HG03469 (cell line): Measurements from ENCODE around the gene BBS9.

Source experiments
- ATAC-seq: cut with Tn5 transposase; IDR thresholded peaks from one replicate; pipeline ENCODE4 v1.9.1; 2021; ENCODE audit warnings: mild to moderate bottlenecking, moderate library complexity, moderate number of reproducible peaks; ENCODE audit not compliant: unreplicated experiment

The BBS9 gene

DNA sequence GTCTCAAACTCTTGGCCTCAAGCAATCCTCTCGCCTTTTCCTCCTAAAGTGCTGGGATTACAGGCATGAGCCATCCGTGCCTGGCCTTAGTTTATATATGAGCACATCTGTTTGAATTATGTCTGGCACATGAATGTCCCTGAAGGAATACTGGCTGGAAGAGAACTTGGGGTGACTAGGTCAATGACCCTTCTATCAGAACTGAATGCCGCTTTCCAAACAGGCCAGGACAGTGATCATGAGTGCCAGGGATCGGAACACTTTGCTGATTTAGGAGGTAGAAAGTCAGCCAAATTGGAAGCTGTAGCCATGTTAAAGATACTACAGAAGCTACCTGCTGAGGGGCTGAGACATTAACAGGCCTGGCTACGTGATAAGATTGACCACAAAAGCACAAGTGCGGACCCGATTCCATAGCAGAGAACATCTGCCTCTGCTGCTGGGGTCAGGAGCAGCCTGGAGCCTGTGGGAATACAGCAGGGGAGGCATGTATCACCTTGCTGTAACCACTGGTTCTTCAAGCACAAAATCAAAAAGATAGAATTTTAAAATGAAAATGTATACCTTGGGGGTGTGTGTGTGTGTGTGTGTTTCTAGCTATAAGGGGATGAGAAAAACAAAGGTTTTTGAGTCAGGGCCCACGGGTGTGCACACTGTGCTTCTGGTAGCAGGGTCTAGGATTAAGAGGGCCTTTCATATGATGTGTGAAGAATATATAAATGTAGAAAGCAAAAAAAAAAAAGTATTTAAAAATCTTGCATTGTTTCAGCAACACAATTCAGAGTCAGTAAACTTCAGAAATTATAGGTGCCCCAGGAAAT, 293.7 kb downstream of the BBS9 start:
- ATAC-seq = peak; percentile 30

DNA sequence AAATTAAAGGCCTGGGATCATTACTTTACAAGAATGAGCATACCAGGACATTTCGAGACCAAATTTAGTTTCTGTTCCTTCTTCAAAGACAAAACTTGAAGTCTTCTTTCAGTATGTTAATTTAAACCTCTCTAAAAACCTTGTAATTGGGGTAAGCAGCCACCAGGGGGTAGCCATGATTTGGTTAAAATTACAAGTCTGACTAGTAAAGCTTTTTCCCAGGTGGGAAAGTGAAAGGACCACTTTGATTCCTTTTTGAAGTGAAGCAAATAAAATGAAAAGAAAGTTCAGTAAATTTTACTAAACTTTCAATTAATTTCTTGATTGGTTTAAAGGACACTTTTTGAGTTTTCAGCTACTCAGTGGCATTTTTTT, 294.3 kb downstream of the BBS9 start:
- peak; percentile 88 for ATAC-seq

DNA sequence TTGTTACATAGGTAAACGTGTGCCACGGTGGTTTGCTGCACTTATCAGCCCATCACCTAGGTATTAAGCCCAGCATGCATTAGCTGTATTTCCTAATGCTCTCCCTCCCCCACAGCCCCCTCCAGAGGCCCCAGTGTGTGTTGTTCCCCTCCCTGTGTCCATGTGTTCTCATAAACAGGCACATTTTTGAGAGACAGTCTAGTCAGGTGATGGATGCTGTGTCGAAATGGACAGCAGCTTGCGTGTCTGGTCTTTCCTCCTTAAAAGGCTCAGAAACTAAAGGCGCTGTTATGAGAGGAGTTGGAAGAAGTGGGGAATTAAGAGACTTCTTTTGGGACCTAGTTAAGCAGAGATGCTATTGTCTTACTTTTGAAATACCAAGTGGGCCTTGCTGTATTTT, 296.0 kb downstream of the BBS9 start:
- no peak for ATAC-seq

DNA sequence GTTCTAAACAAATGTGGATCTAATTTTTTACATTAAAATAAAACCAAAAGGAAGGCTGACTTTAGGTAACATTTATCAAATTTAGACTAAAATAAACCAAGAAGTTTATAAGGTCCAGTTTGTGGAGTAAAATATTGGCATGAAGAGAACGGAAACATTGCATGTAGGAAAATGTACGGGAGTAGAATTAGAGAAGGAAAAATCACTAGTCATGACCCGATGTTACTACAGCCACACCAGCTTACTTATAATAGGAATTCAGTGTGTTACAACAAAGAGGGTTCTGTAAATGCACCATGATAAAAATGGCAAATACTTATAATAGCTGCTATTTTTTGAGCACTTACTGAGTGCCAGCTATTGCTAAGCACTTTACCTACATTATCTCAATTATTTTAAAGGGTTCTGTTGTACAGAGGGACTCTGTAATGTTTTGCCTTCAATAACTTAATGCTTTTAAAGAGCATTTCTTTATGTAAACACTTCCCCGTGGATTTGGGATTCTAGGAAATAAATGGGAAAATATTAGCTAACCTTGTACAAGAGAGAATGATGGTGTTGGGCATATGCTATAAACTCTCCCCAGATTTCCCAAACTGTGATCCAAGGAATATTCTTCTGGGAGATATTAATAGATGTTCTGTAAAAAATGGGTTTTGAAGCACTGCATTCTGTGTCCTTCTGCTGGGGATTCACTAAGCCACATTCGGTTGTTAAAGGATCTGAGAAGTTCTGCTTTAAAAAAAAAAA, 296.7 kb downstream of the BBS9 start:
- ATAC-seq = no peak

DNA sequence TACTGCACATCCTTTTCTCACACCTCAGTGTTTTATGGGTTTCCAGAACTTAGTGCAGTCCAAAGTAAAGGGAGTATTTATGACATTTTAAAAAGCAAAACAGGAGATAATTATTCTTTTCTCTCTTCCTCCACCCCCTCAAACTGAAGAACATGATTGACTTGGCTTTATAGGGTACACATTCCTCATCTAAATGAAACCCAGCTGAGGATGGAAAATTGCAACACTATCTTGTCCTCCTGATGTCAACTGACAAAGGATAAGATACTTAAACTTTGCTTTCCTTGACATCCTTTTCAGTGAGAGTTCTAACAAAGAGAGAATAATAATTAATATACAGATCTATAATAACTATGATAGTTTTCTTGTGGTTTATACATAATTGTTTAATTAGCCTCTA, 299.1 kb downstream of the BBS9 start:
- ATAC-seq = no peak

DNA sequence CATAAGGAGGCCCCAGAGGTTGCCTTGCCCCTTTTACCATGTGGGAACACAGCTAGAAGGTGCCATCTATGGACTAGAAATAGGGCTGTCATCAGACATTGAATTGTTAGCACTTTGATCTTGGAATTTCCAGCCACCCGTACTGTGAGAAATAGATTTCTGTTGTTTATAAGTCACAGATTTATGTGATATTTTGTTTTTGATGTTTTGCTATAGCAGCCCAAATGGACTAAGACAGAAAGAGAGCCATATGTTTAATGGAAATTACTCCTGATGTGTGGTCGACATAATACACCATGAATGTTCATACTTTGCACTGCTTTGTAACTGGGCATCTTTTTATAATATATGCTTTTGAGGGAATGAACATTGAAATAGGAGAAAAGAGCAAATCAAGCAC, 302.2 kb downstream of the BBS9 start:
- ATAC-seq = no peak

DNA sequence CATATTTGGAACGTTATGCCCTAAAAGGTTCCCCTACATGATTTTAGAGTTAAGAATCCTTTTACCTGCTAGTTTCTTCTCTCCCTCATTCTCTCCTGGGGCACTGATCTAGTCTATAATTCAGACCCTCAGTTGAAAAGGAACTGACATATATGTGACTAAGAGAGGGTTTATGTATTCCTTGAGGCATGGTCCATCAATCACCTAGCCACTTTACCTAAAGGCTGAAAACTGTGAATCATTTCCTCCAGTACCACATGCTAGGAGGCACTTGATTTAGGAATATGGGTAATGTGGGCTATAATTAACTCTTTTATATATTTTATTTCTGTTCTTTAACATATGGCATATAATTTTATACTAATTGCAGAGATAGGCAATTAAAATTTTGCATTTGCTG, 303.5 kb downstream of the BBS9 start:
- no peak for ATAC-seq

DNA sequence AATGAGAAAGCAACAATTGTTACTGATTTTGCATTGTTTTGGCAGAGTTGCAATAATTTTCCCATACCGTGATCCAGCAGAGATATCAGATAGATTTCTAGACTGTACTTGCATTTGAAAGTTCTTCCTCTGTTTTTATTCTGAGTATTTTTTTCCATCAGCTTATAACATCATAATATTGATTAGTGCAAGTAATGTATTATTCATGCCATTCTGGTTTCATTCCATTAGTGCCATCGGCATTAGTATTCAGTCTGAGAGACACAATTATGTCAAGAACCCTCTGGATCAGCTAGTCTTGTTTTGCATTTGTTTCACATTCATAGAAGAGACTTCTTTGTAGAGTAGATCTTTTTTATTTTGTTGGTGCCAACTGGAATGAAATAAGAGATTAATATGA, 304.0 kb downstream of the BBS9 start:
- ATAC-seq = no peak

DNA sequence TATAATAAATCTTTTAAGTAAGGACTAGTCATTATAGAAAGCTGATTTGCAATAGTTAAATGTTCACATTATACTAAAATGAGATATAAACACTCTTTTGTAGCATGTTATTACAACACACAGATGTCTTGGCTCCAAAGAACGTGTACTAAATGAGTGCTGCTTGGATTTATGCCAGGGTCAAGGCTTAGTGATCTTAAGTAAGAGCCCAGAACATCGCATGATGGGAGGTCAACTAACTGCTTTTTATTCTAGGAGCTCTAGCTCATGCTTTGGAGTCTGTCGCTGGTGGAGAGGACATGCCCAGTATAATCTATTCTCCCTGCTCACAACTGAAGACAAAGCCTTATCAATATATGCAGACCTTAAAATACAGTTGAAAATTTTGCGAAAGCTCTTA, 315.1 kb downstream of the BBS9 start:
- ATAC-seq = no peak

DNA sequence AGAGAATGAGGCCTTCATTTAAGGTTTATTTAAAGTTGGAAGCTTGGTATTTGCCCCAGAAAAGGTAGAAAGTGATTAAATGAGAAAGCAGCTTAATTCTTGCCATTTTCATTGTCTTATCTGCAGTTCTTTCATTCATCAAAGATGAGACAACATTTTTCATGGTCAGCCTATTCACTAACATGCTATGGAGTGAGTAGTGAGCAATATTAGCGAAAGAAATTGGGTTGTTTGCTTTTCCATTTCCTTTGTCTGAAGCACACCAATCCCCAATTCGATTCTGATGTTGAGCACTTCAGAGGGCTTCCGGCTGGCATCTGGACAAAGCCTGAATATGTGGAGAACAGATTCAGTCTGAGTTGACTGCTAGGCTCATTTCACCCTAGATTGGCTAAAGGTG, 317.2 kb downstream of the BBS9 start:
- no peak for ATAC-seq

DNA sequence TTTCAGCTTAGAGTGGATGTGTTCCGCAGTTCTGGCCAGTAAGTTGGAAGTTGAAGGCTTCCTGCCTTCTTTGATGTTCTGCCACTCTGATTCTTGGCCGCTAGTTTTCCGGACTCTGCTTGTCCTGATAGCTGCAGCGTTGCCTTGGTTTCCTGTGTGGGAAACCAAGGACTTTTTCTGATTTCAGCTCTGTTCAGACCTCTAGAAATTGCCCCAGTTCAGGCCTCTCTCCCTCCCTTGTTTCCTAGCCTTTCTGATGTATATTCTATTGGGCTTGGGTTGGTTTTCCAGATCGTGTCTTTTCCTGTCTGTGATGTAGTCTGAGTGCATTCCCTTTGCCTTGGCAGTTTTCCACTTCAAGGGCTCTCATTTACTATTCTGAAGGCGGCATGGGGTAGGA, 318.7 kb downstream of the BBS9 start:
- no peak for ATAC-seq

DNA sequence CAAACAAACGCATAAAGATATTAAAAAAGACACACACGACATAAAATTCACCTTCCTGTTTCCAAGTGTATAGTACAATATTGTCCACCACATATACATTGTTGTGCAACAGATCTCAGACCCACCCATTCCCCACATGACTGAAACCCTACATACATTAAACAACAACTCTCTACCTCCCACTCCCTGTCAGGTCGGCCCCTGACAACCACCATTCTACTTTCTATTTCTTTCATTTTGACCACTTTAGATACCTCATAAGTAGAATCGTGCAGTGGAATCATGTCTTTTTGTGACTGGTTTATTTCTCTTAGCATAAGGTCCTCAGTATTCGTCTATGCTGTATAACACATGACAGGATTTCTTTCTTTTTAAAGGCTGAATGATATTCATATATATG, 320.5 kb downstream of the BBS9 start:
- no peak for ATAC-seq

DNA sequence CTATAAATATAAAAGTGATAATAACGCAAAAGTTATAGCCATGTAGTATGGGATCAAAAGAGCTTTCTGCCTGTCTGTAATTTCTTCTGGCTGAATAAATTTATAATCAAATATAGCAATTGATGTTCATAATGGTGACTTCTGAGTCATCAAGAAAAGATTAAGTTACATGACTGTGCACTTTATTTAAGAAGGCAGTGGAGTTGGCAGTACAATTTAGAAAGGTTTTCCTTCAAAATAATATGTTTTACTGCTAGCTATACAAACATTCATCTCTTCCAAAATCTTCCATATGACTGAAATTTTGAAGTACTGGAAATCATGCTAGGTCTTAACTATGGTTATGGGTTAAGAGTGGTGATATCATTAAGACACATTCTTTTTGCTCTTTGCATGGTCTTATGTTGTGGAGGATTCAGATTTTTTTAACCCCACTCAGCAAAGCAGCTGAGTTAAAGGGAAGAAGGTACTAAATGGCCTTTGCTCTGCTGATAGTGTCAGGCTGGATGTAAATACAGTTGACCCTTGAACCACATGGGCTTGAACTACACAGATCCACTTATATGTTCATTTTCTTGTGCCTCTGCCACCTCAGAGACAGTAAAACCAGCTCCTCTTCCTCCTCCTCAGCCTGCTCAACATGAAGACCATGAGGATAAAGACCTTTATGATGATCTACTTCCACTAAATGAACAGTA, 323.6 kb downstream of the BBS9 start:
- ATAC-seq = no peak

DNA sequence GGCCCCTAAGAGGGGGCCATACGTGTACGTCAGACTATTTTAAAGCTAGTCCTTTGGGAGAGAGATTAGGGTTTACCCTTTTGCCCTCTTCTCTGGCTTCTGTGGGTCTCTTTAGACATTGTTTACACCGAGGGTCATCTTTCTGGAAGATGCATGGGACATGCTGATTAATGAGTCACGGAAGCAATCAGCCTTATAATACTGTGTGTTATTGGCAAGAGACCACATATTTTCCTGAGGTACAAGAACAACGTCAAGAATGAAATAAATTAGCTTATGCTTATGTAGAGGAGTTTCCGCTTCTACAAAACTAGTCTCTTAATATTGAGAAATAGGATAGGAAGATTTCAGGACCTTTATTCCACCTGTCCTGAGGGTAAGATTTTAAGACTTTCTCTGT, 327.7 kb downstream of the BBS9 start:
- no peak for ATAC-seq

DNA sequence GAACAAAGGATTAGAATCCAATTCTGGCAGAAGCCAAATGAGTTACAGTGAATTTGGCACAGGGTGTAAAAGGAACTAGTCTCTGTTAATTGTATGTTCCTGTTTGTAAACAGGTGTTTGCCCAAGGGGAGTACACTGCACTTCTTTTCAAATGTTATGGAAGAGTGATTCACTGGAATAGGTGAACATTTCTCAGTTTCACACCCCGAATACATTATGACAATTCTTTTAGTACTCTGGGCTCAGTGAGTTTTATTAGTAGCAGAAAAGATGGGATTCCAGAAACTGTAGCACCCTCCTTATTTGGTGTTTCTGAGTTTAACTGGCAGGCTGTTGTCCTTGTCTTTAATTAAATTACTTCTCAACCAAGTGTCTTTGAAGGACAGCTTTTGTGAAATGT, 329.2 kb downstream of the BBS9 start:
- no peak for ATAC-seq

DNA sequence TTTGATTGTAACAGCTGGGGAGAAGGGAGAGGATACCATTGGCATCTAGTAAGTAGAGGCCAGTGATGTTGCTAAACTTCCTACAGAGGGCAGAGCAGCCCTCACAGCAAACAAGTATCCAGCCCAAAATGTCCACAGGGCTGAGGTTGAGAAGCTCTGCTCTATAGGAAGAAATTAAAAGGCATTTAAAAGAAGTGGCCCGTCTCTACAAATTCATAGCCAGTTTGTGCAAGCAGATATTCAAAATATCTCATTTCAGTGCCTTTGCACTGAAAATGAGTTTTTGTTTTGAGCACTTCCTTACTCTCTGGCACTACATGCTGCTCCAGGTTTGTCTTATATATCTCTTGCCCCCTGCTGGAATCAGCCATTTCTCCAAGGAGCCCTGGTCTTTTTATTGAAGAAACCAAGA, 330.0 kb downstream of the BBS9 start:
- no peak for ATAC-seq

DNA sequence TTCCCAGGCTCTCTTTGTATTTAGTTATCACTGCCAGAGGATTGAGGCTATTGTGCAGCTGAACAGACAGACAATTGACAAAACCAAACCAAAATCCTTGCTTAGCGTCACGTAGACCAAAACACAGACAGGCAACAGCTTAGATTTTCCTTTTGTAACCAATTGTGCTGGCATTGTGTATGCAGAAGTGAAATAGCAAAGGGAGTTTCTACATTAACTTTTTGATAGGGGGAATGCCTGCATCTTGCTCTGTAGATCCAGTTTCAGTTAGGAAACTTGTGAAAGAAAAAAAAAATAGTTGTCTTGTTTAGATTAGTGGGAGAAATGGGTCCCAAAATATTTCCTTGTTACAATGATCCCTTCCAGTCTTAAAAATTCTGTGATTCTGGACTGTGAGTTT, 333.8 kb downstream of the BBS9 start:
- ATAC-seq = no peak

DNA sequence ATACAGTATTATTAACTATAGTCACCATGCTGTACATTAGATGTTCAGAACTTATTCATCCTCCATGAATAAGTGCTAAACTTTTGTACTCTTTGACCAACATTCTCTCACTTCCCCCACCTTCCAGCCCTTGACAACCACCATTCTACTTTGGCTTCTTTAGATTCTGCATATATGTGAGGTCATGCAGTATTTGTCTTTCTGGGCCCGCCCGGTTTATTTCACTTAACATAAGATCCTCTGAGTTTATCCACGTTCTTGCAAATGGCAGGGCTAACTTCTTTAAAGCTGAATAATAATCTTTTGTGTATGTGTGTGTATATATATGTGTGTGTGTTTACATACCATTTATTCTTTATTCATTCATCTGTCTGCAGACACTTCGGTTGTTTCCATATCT, 336.8 kb downstream of the BBS9 start:
- ATAC-seq = no peak

DNA sequence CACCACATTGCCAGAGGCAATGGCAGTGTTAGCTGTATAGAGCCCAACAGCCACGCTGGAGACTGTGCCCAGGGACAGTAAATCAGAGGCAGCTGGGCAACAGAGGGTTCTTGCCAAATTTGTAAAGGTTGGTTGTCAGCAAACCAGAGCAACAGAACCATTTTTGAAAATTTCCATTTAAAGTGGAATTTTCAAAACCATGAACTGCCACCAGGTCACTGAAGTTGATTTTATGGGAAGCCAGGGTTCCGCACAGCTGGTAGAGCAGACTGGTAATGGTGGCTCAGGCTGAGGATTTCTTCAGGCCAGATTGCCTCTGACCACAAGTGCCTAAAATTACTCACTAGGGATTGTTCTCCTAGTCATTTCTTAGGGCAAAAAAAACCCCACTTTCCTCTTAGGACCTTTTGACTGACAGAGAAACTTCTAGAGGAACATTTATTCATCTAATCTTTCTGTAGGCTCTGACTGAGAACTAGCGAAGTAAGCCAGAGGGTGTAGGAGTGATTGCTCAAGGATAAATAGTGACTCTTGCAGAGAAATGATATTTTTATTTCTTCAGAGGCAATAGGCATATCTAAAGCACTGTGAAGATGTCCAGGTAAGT, 342.4 kb downstream of the BBS9 start:
- no peak for ATAC-seq

DNA sequence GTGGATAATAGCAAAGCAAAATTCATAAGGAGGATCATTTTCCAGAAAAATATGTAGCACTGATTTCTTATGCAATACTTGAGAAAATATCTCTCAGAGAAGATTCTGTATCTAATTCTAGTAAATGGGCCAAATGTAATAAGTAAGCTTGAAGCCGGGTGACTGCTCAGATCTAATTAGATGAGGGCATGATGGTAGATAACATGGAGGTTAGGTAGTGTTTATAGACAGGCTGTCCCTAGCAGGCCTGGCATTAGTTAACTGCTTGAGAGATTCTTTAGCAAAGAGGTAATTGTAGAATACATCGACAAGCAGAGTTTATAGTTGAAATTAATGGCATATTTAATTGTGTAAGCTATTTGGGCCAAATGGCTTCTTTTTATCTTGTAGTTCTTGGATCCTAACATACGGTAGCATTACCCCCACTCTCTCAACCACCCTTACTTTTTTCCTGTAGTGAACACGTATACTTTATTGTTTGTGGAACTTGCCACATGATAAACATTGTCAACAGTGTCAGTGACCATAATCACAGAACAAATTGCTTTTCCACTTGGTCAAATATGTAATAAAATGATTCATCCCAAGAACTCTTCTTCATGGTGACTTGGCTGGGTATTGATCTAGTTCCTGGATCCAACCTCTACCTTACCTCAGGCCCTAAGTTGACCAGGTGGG, 343.1 kb downstream of the BBS9 start:
- ATAC-seq = no peak
